Neural cell (in vitro differentiated cells): ENCODE data around the gene TUBE1.

Experiments used
- CTCF ChIP-seq: fragments of 450-650 bp; IDR thresholded peaks from 2 replicates; pipeline ENCODE4 v1.5.1; 2014; ENCODE audit warnings: antibody characterized with exemption, mild to moderate bottlenecking, moderate library complexity; ENCODE audit not compliant: poor library complexity, severe bottlenecking
- EZH2 ChIP-seq: fragments of 200-600, 300-800 bp; shearing (Covaris generic), sonication (generic); IDR thresholded peaks from 2 replicates; pipeline ENCODE4 v1.6.1; 2014; ENCODE audit warnings: antibody characterized with exemption, low read length, borderline replicate concordance, mild to moderate bottlenecking; ENCODE audit not compliant: insufficient read depth, poor library complexity, severe bottlenecking
- POLR2AphosphoS5 ChIP-seq: IDR thresholded peaks from 2 replicates; pipeline ENCODE4 v1.6.1; 2012
- REST ChIP-seq: IDR thresholded peaks from 2 replicates; pipeline ENCODE4 v1.6.1; 2012; ENCODE audit warnings: borderline replicate concordance
- SMC3 ChIP-seq: fragments of 450-650 bp; conservative IDR thresholded peaks from 2 replicates; pipeline ENCODE4 v1.6.1; 2014; ENCODE audit warnings: antibody characterized with exemption, mild to moderate bottlenecking, moderate library complexity; ENCODE audit not compliant: poor library complexity
- TAF1 ChIP-seq: IDR thresholded peaks from 2 replicates; pipeline ENCODE4 v1.6.1; 2012; ENCODE audit warnings: low read depth

GRCh38 chr6:112027942-112028674, 59.2 kb downstream of the TUBE1 start:
- TF ChIP-seq TAF1 = no peak
- no peak for TF ChIP-seq POLR2AphosphoS5
- no peak for TF ChIP-seq CTCF
- no peak for TF ChIP-seq EZH2
- TF ChIP-seq REST = no peak
- no peak for TF ChIP-seq SMC3
